ENCODE data around the gene TMEM258.

Gene TMEM258

DNA sequence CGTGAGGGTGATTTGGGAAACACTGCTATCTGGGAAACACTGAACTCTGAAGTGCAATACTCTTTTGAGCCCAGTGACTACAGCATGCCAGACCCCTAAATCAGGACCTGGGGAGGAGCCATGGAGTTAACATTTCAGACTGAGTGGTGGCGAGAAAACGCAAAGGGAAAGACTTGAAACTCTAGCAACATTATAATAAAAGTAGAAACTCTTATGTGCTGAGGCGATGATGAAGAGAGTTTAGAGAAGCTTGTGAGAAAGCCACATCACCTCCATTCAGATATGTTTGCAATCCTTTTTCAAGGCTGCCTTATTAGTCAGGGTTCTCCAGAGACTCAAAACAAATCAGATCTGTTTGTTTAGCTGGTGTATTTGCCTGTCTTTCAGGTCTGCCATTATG, 2.2 kb upstream of the TMEM258 start:
- no peak for DNase-seq

GRCh38 chr11:61793829-61794204, 1.4 kb upstream of the TMEM258 start:
- no peak for DNase-seq

- peak; percentile 57 for DNase-seq
Measured at GRCh38 chr11:61793083-61793828, 857 bp upstream of the TMEM258 start.

- peak; percentile 71 for DNase-seq
Measured at GRCh38 chr11:61791737-61792309, 576 bp downstream of the TMEM258 start.

- no peak for DNase-seq
Measured at GRCh38 chr11:61787928-61788491, 4.4 kb downstream of the TMEM258 start.

DNA sequence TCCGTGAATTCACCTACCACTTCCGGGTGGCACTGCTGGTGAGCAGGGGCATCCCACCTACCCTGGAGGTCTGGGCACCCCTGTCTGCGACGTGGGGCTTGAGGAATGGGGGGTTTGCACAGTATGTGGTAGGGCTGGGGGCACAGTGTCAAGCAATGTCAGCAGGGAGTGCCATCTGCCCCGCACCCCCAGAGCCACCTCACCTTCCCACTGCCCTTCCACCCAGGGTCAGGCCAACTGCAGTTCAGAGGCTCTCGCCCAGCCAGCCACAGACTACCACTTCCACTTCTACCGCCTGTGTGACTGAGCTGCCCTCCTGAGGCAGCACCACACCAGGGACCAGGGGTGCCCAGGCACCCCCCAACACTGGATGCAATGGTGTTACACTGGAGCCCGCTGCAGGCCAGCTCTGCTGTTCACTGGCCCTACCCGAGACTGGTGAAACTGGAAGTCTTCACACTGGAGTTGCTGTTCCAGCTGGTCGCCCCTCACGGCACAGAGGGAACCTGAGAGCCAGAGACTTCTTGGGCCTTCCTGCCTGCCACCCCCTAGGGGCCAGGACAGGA, 6.5 kb downstream of the TMEM258 start:
- no peak for DNase-seq

DNA sequence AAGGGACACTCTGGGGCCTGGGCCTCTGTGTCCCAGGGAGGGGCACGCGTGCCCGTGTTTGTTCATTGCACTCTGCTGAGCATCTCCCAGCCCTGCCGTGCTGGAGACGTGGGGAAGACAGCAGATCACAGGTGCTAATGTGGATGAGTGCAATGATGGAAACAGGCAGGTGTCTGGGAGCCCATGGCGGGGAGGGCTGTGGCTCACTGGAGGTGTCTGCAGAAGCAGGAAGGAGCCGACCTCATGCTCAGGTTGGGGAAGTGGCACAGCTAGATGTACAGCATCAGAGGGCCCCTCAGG, 7.9 kb downstream of the TMEM258 start:
- DNase-seq, result no peak

DNA sequence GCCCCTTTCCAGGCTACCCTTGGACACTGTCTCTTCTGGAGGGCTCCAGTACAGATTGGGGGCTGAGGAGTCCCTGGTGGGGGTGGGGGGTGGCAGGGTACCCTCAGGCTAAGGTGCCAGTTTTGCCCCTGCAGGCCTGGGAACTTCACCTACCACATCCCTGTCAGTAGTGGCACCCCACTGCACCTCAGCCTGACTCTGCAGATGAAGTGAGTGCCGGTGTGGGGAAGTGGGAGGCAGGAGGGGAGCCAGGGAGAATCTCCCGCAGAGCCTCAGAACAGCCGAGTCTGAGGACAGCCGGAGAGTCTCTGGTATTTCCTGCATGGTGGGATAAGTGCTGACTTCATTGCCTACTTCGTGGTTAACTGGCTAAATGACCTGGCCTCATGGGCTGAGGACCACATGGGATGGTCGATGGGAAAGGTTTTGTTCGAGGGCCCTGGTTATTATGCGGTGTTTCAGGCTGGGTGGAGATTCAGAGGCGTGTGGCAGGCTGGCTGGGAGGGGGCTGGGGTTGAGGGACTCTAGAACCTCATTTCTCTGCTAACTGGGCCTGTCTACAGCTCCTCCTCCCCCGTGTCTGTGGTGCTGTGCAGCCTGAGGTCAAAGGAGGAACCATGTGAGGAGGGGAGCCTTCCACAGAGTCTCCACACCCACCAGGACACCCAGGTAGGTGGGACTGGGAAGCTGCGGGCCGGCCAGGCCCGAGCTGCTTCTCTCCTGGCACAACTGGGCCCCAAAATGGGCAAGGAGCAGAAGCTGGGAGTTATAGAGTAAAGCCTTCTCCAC, 8.5 kb downstream of the TMEM258 start:
- DNase-seq, result no peak

- no peak for DNase-seq
Measured at GRCh38 chr11:61782841-61783240, 9.6 kb downstream of the TMEM258 start.

GRCh38 chr11:61782299-61782698, 10.1 kb downstream of the TMEM258 start:
- DNase-seq, result no peak

DNA sequence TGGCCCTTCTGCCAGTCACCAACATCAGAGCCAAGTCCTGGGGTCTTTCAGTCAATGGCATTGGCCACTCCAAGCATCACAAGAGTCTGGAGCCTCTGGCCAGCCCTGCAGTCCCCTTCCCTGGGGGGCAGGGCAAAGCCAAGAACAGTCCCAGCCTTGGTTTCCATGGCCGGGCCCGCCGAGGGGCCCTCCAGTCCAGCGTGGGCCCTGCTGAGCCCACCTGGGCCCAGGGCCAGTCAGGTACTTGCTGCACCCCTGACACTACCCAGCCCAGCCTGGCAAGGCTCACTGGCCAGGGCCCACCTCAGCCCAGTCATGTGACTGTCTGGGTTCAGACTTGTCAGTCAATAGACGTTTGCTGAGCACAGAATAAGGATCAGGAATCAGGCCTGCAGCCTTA, 10.8 kb downstream of the TMEM258 start:
- DNase-seq, result no peak

DNA sequence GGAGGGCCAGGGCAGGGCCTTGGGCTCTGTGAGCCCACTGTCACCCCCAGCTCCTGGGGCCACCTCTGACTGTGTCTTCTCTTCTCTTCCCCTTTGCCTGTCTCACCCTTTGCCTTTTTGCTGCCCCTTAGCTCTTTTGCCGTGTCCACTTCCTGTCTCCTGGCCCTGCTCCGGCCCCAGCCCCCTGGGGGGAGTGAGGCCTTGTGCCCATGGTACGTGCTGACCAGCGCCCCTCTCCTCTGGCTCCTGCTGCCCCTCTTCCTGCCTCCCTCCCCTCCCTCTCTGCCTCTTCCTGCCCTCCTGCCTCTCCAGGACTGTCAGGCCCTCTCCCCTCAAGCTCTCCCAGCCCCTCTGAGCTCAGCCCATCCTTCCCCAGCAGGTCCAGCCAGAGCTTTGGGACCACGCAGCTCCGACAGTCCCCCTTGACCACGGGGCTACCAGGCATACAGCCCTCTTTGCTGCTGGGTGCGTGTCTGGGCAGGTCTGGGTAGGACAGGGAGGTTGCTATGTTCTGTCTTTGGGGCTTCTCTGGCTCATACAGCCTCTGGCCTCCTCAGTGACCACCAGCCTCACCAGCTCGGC, 11.7 kb downstream of the TMEM258 start:
- DNase-seq, result no peak

DNA sequence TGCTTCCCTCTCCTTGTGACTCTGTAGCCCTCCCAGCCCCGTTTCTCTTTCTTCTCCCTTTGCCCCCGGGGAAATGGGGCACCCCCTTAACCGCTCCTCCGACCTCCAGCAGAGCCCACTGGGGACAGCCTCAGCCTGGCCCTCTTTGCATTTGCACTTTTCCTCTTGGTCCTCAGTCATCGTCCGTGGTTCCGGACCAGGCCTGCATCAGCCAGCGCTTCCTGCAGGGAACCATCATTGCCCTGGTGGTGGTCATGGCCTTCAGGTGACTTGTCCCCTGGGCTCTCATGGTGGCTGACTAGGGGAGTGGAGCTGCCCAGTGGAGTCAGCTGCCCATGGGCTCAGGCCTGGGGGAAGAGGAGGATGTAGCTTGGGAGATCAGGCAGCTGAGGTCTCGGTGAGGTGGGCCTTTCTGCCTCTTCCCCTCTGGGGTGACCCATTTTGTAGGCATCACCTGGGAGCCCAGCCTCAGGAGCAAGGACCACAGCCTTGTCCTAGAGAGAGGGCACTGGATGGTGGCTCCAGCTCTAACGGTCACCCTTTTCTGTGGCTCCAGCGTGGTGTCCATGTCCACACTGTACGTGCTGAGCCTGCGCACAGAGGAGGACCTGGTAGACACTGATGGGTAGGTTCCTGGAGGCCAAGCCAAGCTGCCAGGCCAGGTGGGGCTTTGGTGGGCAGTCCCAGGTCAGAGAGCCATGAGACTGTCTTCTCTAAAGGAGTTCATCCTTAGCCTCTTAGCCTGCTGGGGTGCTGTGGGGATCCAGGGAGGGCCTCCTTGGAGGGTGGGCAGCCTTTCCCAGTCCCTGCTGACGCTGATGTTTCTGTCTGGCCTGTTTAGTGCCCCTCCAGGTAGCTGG, 12.5 kb downstream of the TMEM258 start:
- no peak for DNase-seq

- DNase-seq, result no peak
Measured at GRCh38 chr11:61778920-61779650, 13.3 kb downstream of the TMEM258 start.

GRCh38 chr11:61778357-61778886, 14.0 kb downstream of the TMEM258 start:
- no peak for DNase-seq

DNA sequence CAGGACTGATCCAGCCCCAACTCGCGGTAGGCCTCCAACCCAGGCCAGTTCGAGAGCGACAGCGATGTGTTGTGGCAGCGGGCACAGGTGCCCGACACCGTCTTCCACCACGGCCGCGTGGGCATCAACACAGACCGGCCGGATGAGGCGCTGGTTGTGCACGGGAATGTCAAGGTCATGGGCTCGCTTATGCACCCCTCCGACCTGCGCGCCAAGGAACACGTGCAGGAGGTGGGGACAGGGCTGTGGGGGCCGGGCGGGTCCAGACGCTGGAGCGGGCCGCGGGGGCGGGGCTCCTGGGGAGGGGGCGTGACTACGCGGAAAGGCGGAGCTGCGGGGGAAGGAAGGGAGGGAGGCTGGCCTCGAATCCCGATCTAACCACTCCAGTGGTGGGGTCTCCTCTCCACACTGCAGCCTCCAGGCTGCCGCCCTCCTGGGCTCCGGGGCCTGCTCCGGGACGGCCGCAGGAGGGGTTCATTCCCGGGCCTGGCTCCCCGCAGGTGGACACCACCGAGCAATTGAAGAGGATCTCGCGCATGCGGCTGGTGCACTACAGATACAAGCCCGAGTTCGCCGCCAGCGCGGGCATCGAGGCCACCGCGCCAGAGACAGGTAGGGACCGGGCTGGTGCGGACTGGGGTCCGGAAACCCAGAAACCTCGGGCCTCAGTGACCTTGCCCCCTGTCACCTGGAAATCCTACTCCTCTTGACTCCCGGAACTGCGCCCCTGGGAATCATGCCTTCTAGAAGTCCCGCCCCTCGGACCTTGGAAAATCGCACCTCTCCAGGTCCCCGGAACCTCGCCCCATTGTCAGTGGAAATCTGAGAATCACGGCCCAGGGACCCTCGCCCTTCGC, 14.9 kb downstream of the TMEM258 start:
- DNase-seq, result no peak

DNA sequence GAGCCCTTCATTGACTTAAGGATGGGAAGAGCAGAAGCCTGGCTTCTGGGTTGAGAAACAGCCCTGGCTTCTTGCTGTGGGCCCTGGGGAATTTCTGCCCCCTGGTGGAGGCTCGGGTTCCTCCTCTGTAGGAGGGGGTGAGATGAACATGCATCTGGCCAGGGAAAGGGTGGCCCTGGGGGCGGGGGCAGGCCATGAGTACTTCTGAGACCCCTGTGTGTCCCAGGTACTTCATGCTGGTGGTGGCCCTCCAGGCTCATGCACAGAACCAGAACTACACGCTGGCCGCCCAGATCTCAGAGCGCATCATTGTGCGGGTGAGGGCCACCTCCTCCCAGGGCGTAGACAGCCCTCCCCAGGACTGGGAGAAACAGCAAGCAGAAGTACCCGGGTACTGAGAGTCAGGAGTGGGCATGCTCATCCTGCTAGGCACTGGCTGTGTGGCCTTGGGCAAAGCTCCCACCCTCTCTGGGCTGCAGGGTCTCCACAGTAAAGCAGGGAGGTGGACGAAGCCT, 15.8 kb downstream of the TMEM258 start:
- DNase-seq, result no peak

DNA sequence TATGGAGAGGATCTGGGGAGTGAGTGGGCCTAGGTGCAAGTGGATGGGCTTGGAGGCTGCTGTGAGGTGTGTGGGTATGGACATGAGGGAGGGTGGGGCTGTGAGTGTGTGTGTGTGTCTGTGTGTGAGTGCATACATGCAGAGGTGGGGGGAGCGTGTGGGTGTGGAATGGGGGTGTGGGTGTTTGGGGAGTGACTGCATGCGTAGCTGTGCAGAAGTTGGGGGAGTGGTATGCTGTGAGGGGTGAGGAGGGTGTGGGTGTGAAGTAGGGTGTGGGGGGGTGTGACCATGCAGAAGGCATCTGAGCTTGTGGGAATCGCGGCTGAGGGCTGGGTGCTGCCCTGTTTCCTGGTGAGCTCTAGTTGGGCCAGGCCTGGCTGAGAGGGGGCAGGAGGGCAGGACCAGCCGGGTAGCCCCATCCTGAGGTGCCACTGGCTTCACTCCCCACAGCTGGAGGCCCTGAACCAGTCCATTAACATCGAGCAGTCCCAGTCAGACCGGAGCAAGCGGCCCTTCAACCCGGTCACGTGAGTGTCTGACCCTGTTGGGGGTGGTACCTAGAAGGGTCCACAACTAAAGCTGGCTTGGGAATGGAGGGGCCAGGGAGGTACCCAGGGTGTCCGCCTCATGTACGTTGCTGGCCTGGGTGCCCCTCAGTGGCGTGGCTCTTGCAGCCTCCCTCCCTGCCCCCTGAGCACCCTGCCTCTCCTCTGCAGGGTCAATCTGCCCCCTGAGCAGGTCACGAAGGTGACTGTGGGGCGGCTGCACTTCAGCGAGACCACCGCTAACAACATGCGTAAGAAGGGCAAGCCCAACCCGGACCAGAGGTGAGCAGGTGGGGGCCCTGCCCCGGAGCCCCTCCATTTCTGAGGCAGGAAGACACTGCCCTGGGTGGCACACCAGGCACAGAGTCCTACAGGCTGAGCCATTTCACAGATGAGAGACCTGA, 16.5 kb downstream of the TMEM258 start:
- DNase-seq, result no peak

DNA sequence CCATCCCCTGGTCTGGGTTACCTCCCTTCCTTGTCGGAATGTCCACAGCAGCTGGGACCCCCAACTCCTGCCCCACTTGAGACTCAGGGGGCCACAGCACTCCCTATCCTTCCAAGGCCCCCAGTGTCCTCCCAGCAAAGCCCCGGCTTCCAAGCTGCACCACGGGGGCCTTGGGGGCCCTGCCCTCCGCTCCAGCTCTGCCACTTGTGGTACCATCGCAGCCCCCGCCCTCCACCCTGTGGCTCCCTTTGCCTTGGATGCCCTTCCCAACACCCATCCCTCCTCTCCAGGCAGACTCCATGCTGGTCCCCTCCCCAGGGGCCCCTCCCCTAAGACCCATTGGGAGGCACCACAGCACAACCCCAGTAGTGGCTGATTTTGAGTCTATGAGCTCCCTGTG, 17.3 kb downstream of the TMEM258 start:
- DNase-seq, result no peak

All from DMS79 treated with DMSO at 0.1 percent for 48 hours (cell line).